Neutrophil (primary cell): ENCODE measurements around the gene CEP95.
"Not testable (repeated sequence)": the region's sequence is repeated elsewhere in the genome, so short reads cannot be mapped to it uniquely, and the experiment has no call there.

Experiments used
- H3K27ac ChIP-seq: fragments of 200-600 bp; sonication (generic); 2 replicates; pipeline ENCODE4 v1.5.1; 2016; ENCODE audit warnings: mild to moderate bottlenecking, moderate library complexity
- H3K27me3 ChIP-seq: fragments of 200-600 bp; sonication (generic); 2 replicates; pipeline ENCODE4 v1.6.0; 2016; ENCODE audit warnings: mild to moderate bottlenecking
- H3K36me3 ChIP-seq: fragments of 200-600 bp; sonication (generic); 2 replicates; pipeline ENCODE4 v1.5.1; 2017
- H3K4me1 ChIP-seq, 2 experiments: fragments of 200-600 bp in 1 of 2; sonication (generic) in 1 of 2; 1 replicate in 1 of 2; 2 replicates in 1 of 2; pipeline versions ENCODE4 v1.5.1 to v1.6.1; 2013 to 2016; ENCODE audit warnings: low read depth in 1 of 2, low read length in 1 of 2, mild to moderate bottlenecking in 1 of 2, moderate library complexity in 1 of 2; ENCODE audit not compliant: control insufficient read depth in 1 of 2, insufficient read depth in 1 of 2
- H3K4me3 ChIP-seq, 2 experiments: fragments of 200-600 bp in 1 of 2; sonication (generic) in 1 of 2; 1 replicate in 1 of 2; 2 replicates in 1 of 2; pipeline ENCODE4 v1.5.1; 2013 to 2016; ENCODE audit warnings: low read depth in 1 of 2, low read length in 1 of 2, mild to moderate bottlenecking in 1 of 2, moderate library complexity in 1 of 2
- H3K9me3 ChIP-seq: fragments of 200-600 bp; sonication (generic); 2 replicates; pipeline ENCODE4 v1.5.1; 2016
- TF ChIP-seq, protein P1 (sequence below): fragments of 200-600 bp; sonication (generic); IDR thresholded peaks from 2 replicates; pipeline ENCODE4 v1.5.1; 2016; ENCODE audit warnings: antibody characterized with exemption

The CEP95 gene

DNA sequence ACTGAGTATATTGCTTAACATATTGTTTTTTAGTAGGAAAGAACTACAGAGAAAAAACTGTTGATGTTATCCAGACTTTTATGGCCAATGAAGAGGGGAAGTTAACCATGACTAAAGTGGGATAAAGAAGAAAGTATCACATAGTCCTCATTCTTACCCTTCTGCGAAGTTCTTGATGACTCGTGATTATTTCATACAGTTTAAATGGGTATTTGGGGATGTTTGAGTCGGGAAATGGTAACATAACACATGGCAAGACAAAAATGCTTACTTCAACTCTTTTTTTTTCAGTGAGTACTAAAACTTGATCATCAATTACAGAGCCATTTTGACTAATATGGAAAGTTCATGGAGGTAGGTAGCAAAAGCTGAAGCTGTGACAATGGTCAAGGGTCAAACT is 14.8 kb upstream of the CEP95 start:
- TF ChIP-seq, protein P1, sequence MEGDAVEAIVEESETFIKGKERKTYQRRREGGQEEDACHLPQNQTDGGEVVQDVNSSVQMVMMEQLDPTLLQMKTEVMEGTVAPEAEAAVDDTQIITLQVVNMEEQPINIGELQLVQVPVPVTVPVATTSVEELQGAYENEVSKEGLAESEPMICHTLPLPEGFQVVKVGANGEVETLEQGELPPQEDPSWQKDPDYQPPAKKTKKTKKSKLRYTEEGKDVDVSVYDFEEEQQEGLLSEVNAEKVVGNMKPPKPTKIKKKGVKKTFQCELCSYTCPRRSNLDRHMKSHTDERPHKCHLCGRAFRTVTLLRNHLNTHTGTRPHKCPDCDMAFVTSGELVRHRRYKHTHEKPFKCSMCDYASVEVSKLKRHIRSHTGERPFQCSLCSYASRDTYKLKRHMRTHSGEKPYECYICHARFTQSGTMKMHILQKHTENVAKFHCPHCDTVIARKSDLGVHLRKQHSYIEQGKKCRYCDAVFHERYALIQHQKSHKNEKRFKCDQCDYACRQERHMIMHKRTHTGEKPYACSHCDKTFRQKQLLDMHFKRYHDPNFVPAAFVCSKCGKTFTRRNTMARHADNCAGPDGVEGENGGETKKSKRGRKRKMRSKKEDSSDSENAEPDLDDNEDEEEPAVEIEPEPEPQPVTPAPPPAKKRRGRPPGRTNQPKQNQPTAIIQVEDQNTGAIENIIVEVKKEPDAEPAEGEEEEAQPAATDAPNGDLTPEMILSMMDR: no peak
- H3K27ac ChIP-seq: no peak overlapping the region
- H3K36me3 ChIP-seq: peaks cover 27% of the 10 kb centered on the region
- H3K27me3 ChIP-seq: no peaks in the 10 kb centered on the region
- H3K4me1 ChIP-seq: peaks cover 27 to 29% of the 10 kb centered on the region in 2 experiments
- no peak overlapping the region for H3K4me3 ChIP-seq
- no peaks in the 10 kb centered on the region for H3K9me3 ChIP-seq

DNA sequence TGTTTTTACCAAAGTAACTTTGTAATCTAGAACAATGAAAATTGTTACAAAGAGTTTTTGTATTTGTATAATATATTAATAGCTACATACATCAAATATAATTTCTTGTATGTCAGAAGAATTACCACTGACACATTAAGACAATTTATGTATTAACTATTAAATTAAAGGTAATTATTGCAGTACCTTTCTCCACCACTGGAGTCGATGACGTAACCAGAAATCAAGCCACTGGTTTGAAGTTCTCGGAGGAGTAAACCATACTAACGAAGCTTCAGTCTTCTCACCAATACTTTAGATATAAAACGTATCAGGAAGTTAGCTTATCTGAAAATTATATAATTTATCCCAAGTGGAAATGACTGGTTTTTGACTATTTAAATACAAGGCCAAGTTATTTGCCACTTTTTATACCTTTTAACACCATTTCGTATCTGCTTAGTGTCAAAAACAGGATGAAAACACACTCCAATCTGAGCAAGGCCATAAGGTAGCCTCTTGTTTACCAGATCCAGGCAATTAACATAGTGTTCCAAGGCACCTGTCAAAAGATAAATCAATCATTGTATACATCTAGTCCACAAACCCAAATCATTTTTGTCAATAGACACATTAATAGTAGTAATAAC is 14.2 kb upstream of the CEP95 start:
- TF ChIP-seq, protein P1: peak; percentile 60
- H3K9me3 ChIP-seq: no peaks in the 10 kb centered on the region
- H3K4me1 ChIP-seq: peaks cover 33 to 35% of the 10 kb centered on the region in 2 experiments
- H3K27ac ChIP-seq: no peak overlapping the region
- H3K4me3 ChIP-seq: no peak overlapping the region
- peaks cover 23% of the 10 kb centered on the region for H3K36me3 ChIP-seq
- H3K27me3 ChIP-seq: no peaks in the 10 kb centered on the region

DNA sequence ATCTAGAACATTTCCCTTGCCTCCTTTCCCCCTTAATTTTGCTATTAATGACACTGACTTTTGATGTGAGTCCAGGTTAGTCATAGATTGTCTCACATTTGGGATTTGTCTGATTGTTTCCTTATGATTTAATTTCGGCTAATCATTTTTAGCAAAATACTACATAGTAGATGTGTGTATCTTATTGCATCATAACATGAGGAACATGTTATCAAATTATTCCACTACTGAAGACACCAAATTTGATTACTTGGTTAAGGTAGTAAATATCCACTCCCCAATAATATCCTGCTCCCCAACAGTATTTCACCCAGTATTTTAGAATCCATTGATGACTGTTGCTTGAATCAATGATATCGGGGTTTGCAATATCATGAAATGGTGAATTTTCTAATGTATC is 12.7 kb upstream of the CEP95 start:
- TF ChIP-seq, protein P1: no peak
- Histone ChIP-seq H3K27me3 (no peaks in the 10 kb centered on the region), H3K36me3 (peaks cover 35% of the 10 kb centered on the region), H3K9me3 (no peaks in the 10 kb centered on the region), H3K4me3 (no peak overlapping the region), H3K27ac (no peak overlapping the region), H3K4me1 (peaks cover 37% of the 10 kb centered on the region in 2 experiments)

DNA sequence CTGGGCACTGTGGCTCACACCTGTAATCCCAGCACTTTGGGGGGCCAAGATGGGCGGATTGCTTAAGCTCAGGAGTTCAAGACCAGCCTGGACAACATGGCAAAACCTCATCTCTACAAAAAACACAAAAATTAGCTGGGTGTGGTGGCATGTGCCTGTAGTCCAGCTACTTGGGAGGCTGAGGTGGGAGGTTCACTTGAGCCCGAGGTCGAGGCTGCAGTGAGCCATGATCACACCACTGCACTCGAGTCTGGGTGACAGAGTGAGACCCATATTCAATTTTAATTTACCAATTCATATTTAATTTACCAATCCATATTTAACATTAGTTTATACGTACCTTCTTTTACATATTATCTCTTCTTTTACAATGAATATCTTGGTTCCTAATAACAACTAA is 11.5 kb upstream of the CEP95 start:
- not testable (repeated sequence) for H3K27me3 ChIP-seq, H3K4me3 ChIP-seq
- peaks cover 37% of the 10 kb centered on the region in 2 experiments for H3K4me1 ChIP-seq

DNA sequence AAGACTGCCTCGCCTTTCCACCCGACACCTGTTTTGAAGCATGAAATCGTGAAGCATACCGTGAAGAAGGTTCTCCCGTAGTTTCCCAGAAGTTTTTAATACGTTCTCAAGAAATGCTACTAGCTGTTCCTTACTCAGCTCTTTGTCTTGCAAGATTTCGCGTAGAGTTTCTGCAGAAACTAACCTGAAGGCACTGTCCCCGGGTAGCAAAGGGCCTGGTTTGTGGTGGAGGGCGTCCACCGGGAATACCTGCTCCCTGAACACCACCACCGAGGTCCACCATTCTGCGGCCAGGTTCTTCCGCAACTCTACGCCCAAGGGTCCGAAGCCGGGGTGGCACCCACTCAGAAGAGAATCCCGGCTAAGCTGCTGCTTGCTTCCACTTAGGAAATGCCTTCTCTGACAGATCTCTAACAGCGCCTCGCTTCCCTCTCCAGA is 10.4 kb upstream of the CEP95 start:
- H3K4me1 ChIP-seq: peaks cover 33 to 34% of the 10 kb centered on the region in 2 experiments
- H3K27me3 ChIP-seq: no peaks in the 10 kb centered on the region
- peaks cover 5% of the 10 kb centered on the region for H3K9me3 ChIP-seq
- H3K4me3 ChIP-seq: peak overlapping the region; percentile 70 to 85
- peaks cover 45% of the 10 kb centered on the region for H3K36me3 ChIP-seq
- TF ChIP-seq, protein P1: no peak
- H3K27ac ChIP-seq: peak overlapping the region; percentile 83

More for the DNA sequence above, 11.5 kb upstream of the CEP95 start:
- peaks cover 37% of the 10 kb centered on the region for H3K36me3 ChIP-seq
- H3K9me3 ChIP-seq, H3K27ac ChIP-seq: not testable (repeated sequence)

DNA sequence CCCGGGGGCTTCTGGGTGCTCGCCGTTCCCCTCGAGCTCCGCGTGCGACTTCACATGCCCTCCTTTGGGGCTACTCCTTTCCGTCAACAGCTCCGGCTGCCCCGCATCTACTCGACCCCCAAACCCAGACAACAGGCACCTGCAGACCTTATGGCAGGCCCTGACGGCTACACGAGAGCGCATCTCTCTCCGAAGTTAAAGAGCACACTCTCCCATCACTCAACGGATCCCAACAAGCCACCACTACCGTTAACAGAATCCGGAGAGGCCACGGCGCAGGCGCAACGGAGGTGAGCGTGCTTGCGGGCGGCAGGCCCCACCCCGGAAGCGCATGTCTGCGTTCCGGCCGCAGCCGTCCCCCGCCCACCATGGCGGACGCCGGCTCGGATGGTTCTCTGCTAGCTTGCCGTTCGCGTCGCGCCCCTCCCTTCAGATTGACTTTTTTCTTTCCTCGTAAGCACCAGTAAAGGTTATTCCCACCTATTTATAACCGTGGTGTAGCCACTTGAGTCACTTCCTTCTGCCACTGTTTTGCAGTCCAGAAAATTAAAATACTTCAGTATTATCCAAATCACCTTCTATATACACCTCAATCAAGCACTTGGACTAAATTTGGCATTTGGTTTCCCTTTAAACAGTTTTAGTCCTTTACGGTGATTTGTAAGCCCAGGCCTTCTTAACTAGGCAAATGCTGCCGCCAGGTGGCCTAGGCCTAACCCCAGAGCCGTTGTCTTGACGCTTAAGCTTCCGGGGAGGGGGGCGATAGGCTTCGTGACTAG is 9.8 kb upstream of the CEP95 start, which contains the start of gene POLG2:
Gene POLG2 (minus strand): TSS at position 269 of the 779 bp plus-strand sequence. CDS start 86 bp downstream, at position 183.
- Histone ChIP-seq H3K36me3 (peaks cover 51% of the 10 kb centered on the region), H3K9me3 (peaks cover 9% of the 10 kb centered on the region), H3K27me3 (no peaks in the 10 kb centered on the region), H3K4me1 (peaks cover 32% of the 10 kb centered on the region in 2 experiments), H3K4me3 (peak within 1 kb of the TSS; percentile 70 to 85), H3K27ac (peak within 1 kb of the TSS; percentile 83)
- TF ChIP-seq, protein P1: peak; percentile 9
